Endometrial microvascular endothelial cells (primary cell): ENCODE data around the gene CNTNAP5. TPM values are rescaled to one million over a fixed set of nuclear protein-coding genes. Genes with fewer than 3 reads are reported as not detected.

ENCODE experiments used
- in situ Hi-C: cut with HindIII; loops from 2 replicates; pipeline ENCODE4 v1.10.0; 2017; ENCODE audit warnings: low sequenced_read_pairs, low pct_unique_long_range_greater_than_20kb; ENCODE audit errors: inconsistent ontology term
- total RNA-seq: library from RNA; depleted of rRNA; stranded (reverse); fragments of >200 nt; gene quantifications from one replicate; pipeline ENCODE4 v1.2.3, GENCODE V29; 2015; ENCODE audit errors: inconsistent ontology term

CNTNAP5 gene
- total RNA-seq, 1 donor from 2014 or later: not detected

- in situ Hi-C loops: no loop called here
These were observed 111.0 kb downstream of the CNTNAP5 start for GRCh38 chr2:124136110-124136509.

GRCh38 chr2:124138076-124138475 is 113.0 kb downstream of the CNTNAP5 start:
- in situ Hi-C loops: no loop called here

- in situ Hi-C loops: no loop called here
These were observed 120.9 kb downstream of the CNTNAP5 start for GRCh38 chr2:124145982-124146381.

GRCh38 chr2:124147552-124147951 is 122.5 kb downstream of the CNTNAP5 start:
- in situ Hi-C loops: no loop called here

- in situ Hi-C loops: no loop called here
These were observed 124.5 kb downstream of the CNTNAP5 start for GRCh38 chr2:124149571-124149970.

- in situ Hi-C loops: no loop called here
These were observed 126.6 kb downstream of the CNTNAP5 start for GRCh38 chr2:124151691-124152090.

GRCh38 chr2:124153713-124154112 is 128.6 kb downstream of the CNTNAP5 start:
- in situ Hi-C loops: no loop called here

GRCh38 chr2:124159166-124159565 is 134.1 kb downstream of the CNTNAP5 start:
- in situ Hi-C loops: no loop called here

GRCh38 chr2:124161542-124161941 is 136.5 kb downstream of the CNTNAP5 start:
- in situ Hi-C loops: no loop called here

GRCh38 chr2:124162256-124162655 is 137.2 kb downstream of the CNTNAP5 start:
- in situ Hi-C loops: no loop called here

GRCh38 chr2:124163840-124164239 is 138.8 kb downstream of the CNTNAP5 start:
- in situ Hi-C loops: no loop called here

- in situ Hi-C loops: no loop called here
These were observed 140.6 kb downstream of the CNTNAP5 start for GRCh38 chr2:124165698-124166097.

- in situ Hi-C loops: no loop called here
These were observed 146.5 kb downstream of the CNTNAP5 start for GRCh38 chr2:124171472-124172063.

GRCh38 chr2:124178719-124179118 is 153.6 kb downstream of the CNTNAP5 start:
- in situ Hi-C loops: no loop called here

- in situ Hi-C loops: no loop called here
These were observed 155.5 kb downstream of the CNTNAP5 start for GRCh38 chr2:124180635-124181034.

GRCh38 chr2:124186801-124187200 is 161.7 kb downstream of the CNTNAP5 start:
- in situ Hi-C loops: no loop called here

- in situ Hi-C loops: no loop called here
These were observed 162.9 kb downstream of the CNTNAP5 start for GRCh38 chr2:124187948-124188347.

GRCh38 chr2:124193706-124194105 is 168.6 kb downstream of the CNTNAP5 start:
- in situ Hi-C loops: no loop called here

GRCh38 chr2:124201713-124202112 is 176.6 kb downstream of the CNTNAP5 start:
- in situ Hi-C loops: no loop called here

GRCh38 chr2:124209441-124209840 is 184.4 kb downstream of the CNTNAP5 start:
- in situ Hi-C loops: no loop called here

GRCh38 chr2:124211461-124211860 is 186.4 kb downstream of the CNTNAP5 start:
- in situ Hi-C loops: no loop called here
